OCI-LY3 (cell line): ENCODE data around the gene CLDN5.
A peak's percentile ranks its signal among the peaks of the same experiment; 100 is the strongest.

ENCODE experiments used
- H2AFZ ChIP-seq: fragments of 200-600, 300-600 bp; shearing (Covaris generic); 2 replicates; pipeline ENCODE4 v1.6.0; 2014; ENCODE audit warnings: antibody characterized with exemption, low read depth, low read length
- H3K27ac ChIP-seq: fragments of 200-600, 300-600 bp; sonication (generic); 2 replicates; pipeline ENCODE4 v1.5.1; 2014; ENCODE audit warnings: mild to moderate bottlenecking, low read length, moderate library complexity, mixed read lengths
- H3K27me3 ChIP-seq: fragments of 200-600, 300-600 bp; sonication (generic); 2 replicates; pipeline ENCODE4 v1.6.1; 2014; ENCODE audit warnings: low read depth, low read length, mixed read lengths
- H3K36me3 ChIP-seq: fragments of 200-600, 300-600 bp; sonication (generic); replicated peaks from 2 replicates; pipeline ENCODE3; 2014; ENCODE audit warnings: low read depth, low read length, mixed read lengths
- H3K4me1 ChIP-seq: fragments of 300-600, 200-600 bp; sonication (generic); 2 replicates; pipeline ENCODE4 v1.6.1; 2014; ENCODE audit warnings: low read length, mixed read lengths
- H3K4me2 ChIP-seq: fragments of 200-600, 300-600 bp; sonication (generic); 2 replicates; pipeline ENCODE4 v1.6.1; 2014; ENCODE audit warnings: low read length, mixed read lengths
- H3K4me3 ChIP-seq: fragments of 300-600, 200-600 bp; sonication (generic); 2 replicates; pipeline ENCODE4 v1.5.1; 2014; ENCODE audit warnings: antibody characterized with exemption, mild to moderate bottlenecking, low read length, moderate library complexity
- H3K79me2 ChIP-seq: fragments of 300-600, 200-600 bp; shearing (Covaris generic); 2 replicates; pipeline ENCODE4 v1.6.1; 2014; ENCODE audit warnings: mild to moderate bottlenecking, low read length, mixed read lengths
- H3K9ac ChIP-seq: fragments of 300-600, 200-600 bp; shearing (Covaris generic); 2 replicates; pipeline ENCODE4 v1.6.0; 2014; ENCODE audit warnings: mild to moderate bottlenecking, low read length, moderate library complexity
- H3K9me3 ChIP-seq: fragments of 200-600, 300-600 bp; shearing (Covaris generic); 2 replicates; pipeline ENCODE4 v1.6.1; 2014; ENCODE audit warnings: low read length, mixed read lengths; ENCODE audit not compliant: insufficient read depth
- H4K20me1 ChIP-seq: fragments of 200-600, 300-600 bp; sonication (generic); 2 replicates; pipeline ENCODE4 v1.6.1; 2016; ENCODE audit warnings: low read length, mixed read lengths; ENCODE audit not compliant: insufficient read depth
- EZH2phosphoT487 ChIP-seq: fragments of 200-600 bp; shearing (Covaris generic); IDR thresholded peaks from 2 replicates; pipeline ENCODE4 v1.6.1; 2018; ENCODE audit warnings: antibody characterized with exemption, mixed run types, low read depth
- TF ChIP-seq, protein P1 (sequence below): fragments of 200-600, 300-600 bp; sonication (generic); IDR thresholded peaks from 2 replicates; pipeline ENCODE4 v1.5.1; 2014; ENCODE audit warnings: antibody characterized with exemption, low read length, low read depth

CLDN5 gene

DNA sequence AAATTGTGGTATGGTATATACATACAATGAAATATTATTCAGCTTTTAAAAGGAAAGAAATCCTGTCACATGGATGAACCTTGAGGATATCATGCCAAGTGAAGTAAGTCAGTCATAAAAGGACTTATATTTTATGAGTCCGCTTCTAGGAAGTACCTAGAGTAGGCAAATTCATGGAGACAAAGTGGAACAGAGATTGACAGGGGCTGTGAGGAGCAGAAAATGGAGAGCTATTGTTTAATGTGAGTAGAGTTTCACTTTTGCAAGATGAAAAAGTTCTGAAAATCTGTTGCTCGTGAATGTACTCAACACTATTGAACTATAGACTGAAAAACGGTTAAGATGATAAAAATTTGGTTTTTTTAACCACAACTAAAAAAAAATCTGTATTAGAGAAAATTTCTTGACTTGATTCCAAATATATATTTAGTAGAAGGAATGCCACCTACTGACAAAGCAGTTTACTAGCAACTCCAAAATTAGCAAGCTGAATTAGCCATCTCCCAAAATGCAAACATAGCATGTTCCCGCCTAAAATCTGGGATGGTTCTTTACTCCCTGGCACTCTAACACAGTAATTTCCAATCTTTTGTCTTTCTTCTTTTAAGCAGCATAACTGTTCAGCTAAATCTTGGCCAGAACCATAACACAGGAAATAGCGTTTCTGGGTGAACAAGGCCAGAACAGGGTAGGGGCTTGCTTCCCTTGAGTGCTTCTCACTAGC, 46.7 kb downstream of the CLDN5 start:
- H3K4me3 ChIP-seq: peak overlapping the region; percentile 85
- peak overlapping the region; percentile 96 for H3K9ac ChIP-seq
- peaks cover 57% of the 10 kb centered on the region for H3K79me2 ChIP-seq
- H2AFZ ChIP-seq: no peak overlapping the region
- no peak for TF ChIP-seq EZH2phosphoT487
- TF ChIP-seq, protein P1, sequence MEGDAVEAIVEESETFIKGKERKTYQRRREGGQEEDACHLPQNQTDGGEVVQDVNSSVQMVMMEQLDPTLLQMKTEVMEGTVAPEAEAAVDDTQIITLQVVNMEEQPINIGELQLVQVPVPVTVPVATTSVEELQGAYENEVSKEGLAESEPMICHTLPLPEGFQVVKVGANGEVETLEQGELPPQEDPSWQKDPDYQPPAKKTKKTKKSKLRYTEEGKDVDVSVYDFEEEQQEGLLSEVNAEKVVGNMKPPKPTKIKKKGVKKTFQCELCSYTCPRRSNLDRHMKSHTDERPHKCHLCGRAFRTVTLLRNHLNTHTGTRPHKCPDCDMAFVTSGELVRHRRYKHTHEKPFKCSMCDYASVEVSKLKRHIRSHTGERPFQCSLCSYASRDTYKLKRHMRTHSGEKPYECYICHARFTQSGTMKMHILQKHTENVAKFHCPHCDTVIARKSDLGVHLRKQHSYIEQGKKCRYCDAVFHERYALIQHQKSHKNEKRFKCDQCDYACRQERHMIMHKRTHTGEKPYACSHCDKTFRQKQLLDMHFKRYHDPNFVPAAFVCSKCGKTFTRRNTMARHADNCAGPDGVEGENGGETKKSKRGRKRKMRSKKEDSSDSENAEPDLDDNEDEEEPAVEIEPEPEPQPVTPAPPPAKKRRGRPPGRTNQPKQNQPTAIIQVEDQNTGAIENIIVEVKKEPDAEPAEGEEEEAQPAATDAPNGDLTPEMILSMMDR: peak; percentile 49
- H3K9me3 ChIP-seq: no peaks in the 10 kb centered on the region
- H3K36me3 ChIP-seq: peaks cover 26% of the 10 kb centered on the region
- H3K4me2 ChIP-seq: peak overlapping the region; percentile 97
- H4K20me1 ChIP-seq: peaks cover 20% of the 10 kb centered on the region
- no peak overlapping the region for H3K27ac ChIP-seq
- H3K4me1 ChIP-seq: peaks cover 18% of the 10 kb centered on the region
- H3K27me3 ChIP-seq: no peaks in the 10 kb centered on the region

DNA sequence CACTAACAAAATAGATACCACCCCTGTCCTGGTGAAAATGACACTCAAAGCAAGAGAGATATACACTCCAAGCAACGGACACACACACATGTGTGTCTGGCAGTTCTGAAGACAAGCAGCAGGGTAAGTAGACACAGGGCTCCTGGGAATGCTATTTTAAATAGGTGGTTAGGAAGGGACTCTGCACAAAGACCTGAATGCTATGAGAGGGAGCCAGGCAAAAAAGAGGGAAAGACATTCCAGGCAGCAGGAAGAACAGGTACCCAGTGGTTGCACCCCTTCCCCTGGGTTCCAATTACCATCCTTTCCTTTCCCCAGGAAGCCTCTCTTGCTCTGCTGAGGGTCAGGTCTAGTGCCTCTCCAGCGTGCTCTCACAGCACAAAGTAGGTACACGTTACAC, 48.2 kb downstream of the CLDN5 start:
- Histone ChIP-seq H3K4me3 (no peak overlapping the region), H3K9ac (no peak overlapping the region), H3K4me2 (no peak overlapping the region), H2AFZ (no peak overlapping the region), H3K4me1 (peaks cover 17% of the 10 kb centered on the region), H3K9me3 (no peaks in the 10 kb centered on the region), H3K79me2 (peaks cover 56% of the 10 kb centered on the region), H3K36me3 (peaks cover 30% of the 10 kb centered on the region), H3K27me3 (no peaks in the 10 kb centered on the region), H4K20me1 (peaks cover 23% of the 10 kb centered on the region), H3K27ac (no peak overlapping the region)
- TF ChIP-seq, protein P1: no peak
- TF ChIP-seq EZH2phosphoT487: no peak

DNA sequence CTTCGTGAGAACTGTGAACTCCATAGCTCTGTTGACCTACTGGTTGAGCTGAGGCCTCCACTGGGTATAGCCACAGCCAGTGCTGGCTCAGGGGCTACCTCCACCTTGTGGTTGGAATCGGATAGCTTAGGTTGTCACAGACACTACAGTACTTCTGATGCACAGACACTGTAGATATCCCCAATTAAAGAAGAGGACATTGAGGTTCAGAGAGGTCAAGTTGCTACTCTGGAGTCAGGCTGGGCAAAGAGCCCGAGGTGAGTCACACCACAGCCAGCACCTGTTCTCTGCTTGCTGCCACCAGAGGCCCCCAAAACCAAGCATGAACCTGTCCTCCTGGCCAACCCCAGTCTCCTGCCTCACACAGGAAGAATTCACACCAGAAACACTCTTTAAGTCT, 50.6 kb downstream of the CLDN5 start:
- H3K4me2 ChIP-seq: no peak overlapping the region
- H4K20me1 ChIP-seq: peaks cover 23% of the 10 kb centered on the region
- no peaks in the 10 kb centered on the region for H3K27me3 ChIP-seq
- H3K4me1 ChIP-seq: peaks cover 11% of the 10 kb centered on the region
- H3K79me2 ChIP-seq: peaks cover 40% of the 10 kb centered on the region
- H3K36me3 ChIP-seq: peaks cover 46% of the 10 kb centered on the region
- no peaks in the 10 kb centered on the region for H3K9me3 ChIP-seq
- H3K27ac ChIP-seq: no peak overlapping the region
- TF ChIP-seq, protein P1: peak; percentile 27; the same call in 1 of the 2 replicates
- no peak for TF ChIP-seq EZH2phosphoT487
- no peak overlapping the region for H3K9ac ChIP-seq
- no peak overlapping the region for H3K4me3 ChIP-seq
- no peak overlapping the region for H2AFZ ChIP-seq
